Gastroesophageal sphincter (tissue), 3 donors: Measurements from ENCODE around the gene RPS6KL1.

ENCODE experiments used
- EP300 ChIP-seq: sonication (generic); formaldehyde crosslinking; IDR thresholded peaks from one replicate; pipeline ENCODE4 v1.6.1; 2017; ENCODE audit warnings: antibody characterized with exemption, mild to moderate bottlenecking
- POLR2A ChIP-seq, 2 donors: fragments of 450-650 bp; IDR thresholded peaks; one replicate each; pipeline ENCODE4 v1.6.1; 2017; ENCODE audit warnings: antibody characterized with exemption in 2 of 2, mild to moderate bottlenecking in 2 of 2, moderate library complexity in 1 of 2
- POLR2AphosphoS5 ChIP-seq: sonication (generic); formaldehyde crosslinking; IDR thresholded peaks from one replicate; pipeline ENCODE4 v1.6.1; 2017; ENCODE audit warnings: antibody characterized with exemption
- TF ChIP-seq, protein P1 (sequence below), 4 experiments: fragments of 200-600 bp in 2 of 4; fragments of 450-650 bp in 2 of 4; sonication (generic) in 1 of 4; IDR thresholded peaks; one replicate each; pipeline ENCODE4 v1.5.1; 2017 to 2019; ENCODE audit warnings: antibody characterized with exemption in 4 of 4, mild to moderate bottlenecking in 2 of 4, moderate library complexity in 2 of 4

- TF ChIP-seq, protein P1, sequence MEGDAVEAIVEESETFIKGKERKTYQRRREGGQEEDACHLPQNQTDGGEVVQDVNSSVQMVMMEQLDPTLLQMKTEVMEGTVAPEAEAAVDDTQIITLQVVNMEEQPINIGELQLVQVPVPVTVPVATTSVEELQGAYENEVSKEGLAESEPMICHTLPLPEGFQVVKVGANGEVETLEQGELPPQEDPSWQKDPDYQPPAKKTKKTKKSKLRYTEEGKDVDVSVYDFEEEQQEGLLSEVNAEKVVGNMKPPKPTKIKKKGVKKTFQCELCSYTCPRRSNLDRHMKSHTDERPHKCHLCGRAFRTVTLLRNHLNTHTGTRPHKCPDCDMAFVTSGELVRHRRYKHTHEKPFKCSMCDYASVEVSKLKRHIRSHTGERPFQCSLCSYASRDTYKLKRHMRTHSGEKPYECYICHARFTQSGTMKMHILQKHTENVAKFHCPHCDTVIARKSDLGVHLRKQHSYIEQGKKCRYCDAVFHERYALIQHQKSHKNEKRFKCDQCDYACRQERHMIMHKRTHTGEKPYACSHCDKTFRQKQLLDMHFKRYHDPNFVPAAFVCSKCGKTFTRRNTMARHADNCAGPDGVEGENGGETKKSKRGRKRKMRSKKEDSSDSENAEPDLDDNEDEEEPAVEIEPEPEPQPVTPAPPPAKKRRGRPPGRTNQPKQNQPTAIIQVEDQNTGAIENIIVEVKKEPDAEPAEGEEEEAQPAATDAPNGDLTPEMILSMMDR (IDR thresholded peaks at IDR 0.05), result no peak
- TF ChIP-seq POLR2AphosphoS5 (no peak), EP300 (no peak), POLR2A (IDR thresholded peaks at IDR 0.05) (no peak)
Observed at GRCh38 chr14:74855945-74856344, 67.1 kb downstream of the RPS6KL1 start.
